Parathyroid adenoma (tissue), 2 donors: ENCODE data around the gene PEX1.
A peak's percentile ranks its signal among the peaks of the same experiment; 100 is the strongest.

ENCODE experiments used
- H2AFZ ChIP-seq: fragments of 300-600 bp; sonication (generic); one replicate; pipeline ENCODE4 v1.7.0; 2017; ENCODE audit warnings: antibody characterized with exemption, mild to moderate bottlenecking
- H3K27ac ChIP-seq: fragments of 300-600 bp; sonication (generic); one replicate; pipeline ENCODE4 v1.7.0; 2017
- H3K27me3 ChIP-seq: fragments of 300-600 bp; sonication (generic); one replicate; pipeline ENCODE4 v1.7.0; 2017; ENCODE audit warnings: low read length; ENCODE audit not compliant: control insufficient read depth, insufficient read depth
- H3K36me3 ChIP-seq: fragments of 300-600 bp; sonication (generic); one replicate; pipeline ENCODE4 v1.7.0; 2017; ENCODE audit warnings: low read length; ENCODE audit not compliant: control insufficient read depth, insufficient read depth
- H3K4me1 ChIP-seq: fragments of 300-600 bp; sonication (generic); one replicate; pipeline ENCODE4 v1.7.0; 2017; ENCODE audit warnings: control low read depth
- H3K4me2 ChIP-seq: fragments of 300-600 bp; sonication (generic); one replicate; pipeline ENCODE4 v1.7.0; 2017; ENCODE audit warnings: low read length
- H3K4me3 ChIP-seq: fragments of 300-600 bp; sonication (generic); one replicate; pipeline ENCODE4 v1.7.0; 2017; ENCODE audit warnings: low read depth, low read length
- H3K79me2 ChIP-seq: fragments of 300-600 bp; sonication (generic); one replicate; pipeline ENCODE4 v1.7.0; 2017; ENCODE audit warnings: control low read depth
- H3K9ac ChIP-seq: fragments of 300-600 bp; sonication (generic); one replicate; pipeline ENCODE4 v1.7.0; 2017; ENCODE audit warnings: mild to moderate bottlenecking
- H3K9me3 ChIP-seq: fragments of 300-600 bp; sonication (generic); one replicate; pipeline ENCODE4 v1.7.0; 2017; ENCODE audit warnings: low read length; ENCODE audit not compliant: control insufficient read depth
- CTCF ChIP-seq: fragments of 300-600 bp; sonication (generic); IDR thresholded peaks from one replicate; pipeline ENCODE4 v1.7.0; 2017; ENCODE audit warnings: antibody characterized with exemption, mild to moderate bottlenecking
- donor health status: primary hyperparathyroidism.

Gene PEX1

GRCh38 chr7:92461027-92462003, 67.0 kb downstream of the PEX1 start:
- Histone ChIP-seq H3K9me3 (no peaks in the 10 kb centered on the region), H3K36me3 (no peaks in the 10 kb centered on the region), H3K9ac (no peak overlapping the region), H2AFZ (peak overlapping the region; percentile 2), H3K27me3 (no peaks in the 10 kb centered on the region), H3K4me2 (peak overlapping the region; percentile 17), H3K27ac (no peak overlapping the region), H3K4me1 (no peaks in the 10 kb centered on the region), H3K79me2 (no peaks in the 10 kb centered on the region), H3K4me3 (no peak overlapping the region)
- peak; percentile 64 for TF ChIP-seq CTCF

- Histone ChIP-seq H3K4me3 (no peak overlapping the region), H3K36me3 (no peaks in the 10 kb centered on the region), H3K27me3 (no peaks in the 10 kb centered on the region), H2AFZ (no peak overlapping the region), H3K9me3 (no peaks in the 10 kb centered on the region), H3K4me2 (no peak overlapping the region), H3K79me2 (no peaks in the 10 kb centered on the region), H3K9ac (no peak overlapping the region), H3K4me1 (no peaks in the 10 kb centered on the region), H3K27ac (no peak overlapping the region)
- TF ChIP-seq CTCF, result no peak
These were observed 67.8 kb downstream of the PEX1 start for GRCh38 chr7:92460510-92460909.

GRCh38 chr7:92460109-92460508, 68.2 kb downstream of the PEX1 start:
- H3K4me2 ChIP-seq, result no peak overlapping the region
- H3K9me3 ChIP-seq, result no peaks in the 10 kb centered on the region
- no peaks in the 10 kb centered on the region for H3K36me3 ChIP-seq
- H3K4me3 ChIP-seq, result no peak overlapping the region
- H3K4me1 ChIP-seq, result no peaks in the 10 kb centered on the region
- H3K79me2 ChIP-seq, result no peaks in the 10 kb centered on the region
- no peak overlapping the region for H3K9ac ChIP-seq
- no peak for TF ChIP-seq CTCF
- H2AFZ ChIP-seq, result no peak overlapping the region
- no peak overlapping the region for H3K27ac ChIP-seq
- H3K27me3 ChIP-seq, result no peaks in the 10 kb centered on the region

GRCh38 chr7:92456236-92456635, 72.1 kb downstream of the PEX1 start:
- Histone ChIP-seq H3K27me3 (no peaks in the 10 kb centered on the region), H3K4me1 (no peaks in the 10 kb centered on the region), H3K4me3 (no peak overlapping the region), H3K36me3 (no peaks in the 10 kb centered on the region), H3K79me2 (no peaks in the 10 kb centered on the region), H3K9me3 (no peaks in the 10 kb centered on the region), H2AFZ (no peak overlapping the region), H3K27ac (no peak overlapping the region), H3K9ac (no peak overlapping the region), H3K4me2 (no peak overlapping the region)
- TF ChIP-seq CTCF, result no peak
